ENCODE measurements around the gene DCDC1.

DCDC1 gene

GRCh38 chr11:31059529-31059928 is 310.0 kb downstream of the DCDC1 start:
- in situ Hi-C loops (cut with HindIII; ENCODE audit: low pct_ligation_motif_present, low pct_unique_long_range_greater_than_20kb, low sequenced_read_pairs): no loop called here

GRCh38 chr11:31050061-31050765 is 319.3 kb downstream of the DCDC1 start:
- no peak for DNase-seq

More at GRCh38 chr11:31059529-31059928, 310.0 kb downstream of the DCDC1 start:
- no peak for DNase-seq

DNA sequence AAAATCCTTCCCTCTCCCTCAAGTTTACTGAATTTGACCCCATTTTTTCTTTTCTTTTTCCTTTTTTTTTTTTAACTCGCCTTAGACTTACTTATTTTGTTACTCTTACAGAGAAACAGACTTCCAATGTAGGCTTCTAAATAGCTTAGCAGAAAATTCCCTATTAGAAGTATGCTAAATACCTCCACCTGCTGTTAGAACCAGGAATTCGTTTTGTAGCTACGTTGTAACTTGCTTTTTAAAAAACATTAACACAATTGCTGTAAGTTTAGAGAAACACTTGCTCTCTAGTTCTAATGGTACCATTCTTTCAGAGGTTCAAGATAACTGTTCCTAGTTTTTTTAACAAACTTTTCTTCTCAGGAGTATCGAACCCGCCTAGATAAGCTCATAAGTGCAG is 324.2 kb downstream of the DCDC1 start:
- DNase-seq: peak; percentile 29
- in situ Hi-C loops (cut with HindIII; ENCODE audit: low pct_ligation_motif_present, low pct_unique_long_range_greater_than_20kb, low sequenced_read_pairs): no loop called here

More at GRCh38 chr11:31050061-31050765, 319.3 kb downstream of the DCDC1 start:
- in situ Hi-C loops (cut with HindIII; ENCODE audit: low pct_ligation_motif_present, low pct_unique_long_range_greater_than_20kb, low sequenced_read_pairs): no loop called here

GRCh38 chr11:31030138-31030792 is 339.3 kb downstream of the DCDC1 start:
- DNase-seq: no peak
- in situ Hi-C loops (cut with HindIII; ENCODE audit: low pct_ligation_motif_present, low pct_unique_long_range_greater_than_20kb, low sequenced_read_pairs): no loop called here

- in situ Hi-C loops (cut with HindIII; ENCODE audit: low pct_ligation_motif_present, low pct_unique_long_range_greater_than_20kb, low sequenced_read_pairs): no loop called here
Observed at GRCh38 chr11:31026315-31026714, 343.2 kb downstream of the DCDC1 start.

GRCh38 chr11:31022080-31022479 is 347.5 kb downstream of the DCDC1 start:
- DNase-seq: no peak

More at GRCh38 chr11:31026315-31026714, 343.2 kb downstream of the DCDC1 start:
- DNase-seq: no peak

GRCh38 chr11:31019786-31020185 is 349.8 kb downstream of the DCDC1 start:
- DNase-seq: no peak
- in situ Hi-C loops (cut with HindIII; ENCODE audit: low pct_ligation_motif_present, low pct_unique_long_range_greater_than_20kb, low sequenced_read_pairs): no loop called here

More at GRCh38 chr11:31022080-31022479, 347.5 kb downstream of the DCDC1 start:
- in situ Hi-C loops (cut with HindIII; ENCODE audit: low pct_ligation_motif_present, low pct_unique_long_range_greater_than_20kb, low sequenced_read_pairs): no loop called here

- DNase-seq: no peak
- in situ Hi-C loops (cut with HindIII; ENCODE audit: low pct_ligation_motif_present, low pct_unique_long_range_greater_than_20kb, low sequenced_read_pairs): no loop called here
Observed at GRCh38 chr11:31005202-31005601, 364.3 kb downstream of the DCDC1 start.

GRCh38 chr11:31001427-31001826 is 368.1 kb downstream of the DCDC1 start:
- in situ Hi-C loops (cut with HindIII; ENCODE audit: low pct_ligation_motif_present, low pct_unique_long_range_greater_than_20kb, low sequenced_read_pairs): no loop called here
- DNase-seq: no peak

DNA sequence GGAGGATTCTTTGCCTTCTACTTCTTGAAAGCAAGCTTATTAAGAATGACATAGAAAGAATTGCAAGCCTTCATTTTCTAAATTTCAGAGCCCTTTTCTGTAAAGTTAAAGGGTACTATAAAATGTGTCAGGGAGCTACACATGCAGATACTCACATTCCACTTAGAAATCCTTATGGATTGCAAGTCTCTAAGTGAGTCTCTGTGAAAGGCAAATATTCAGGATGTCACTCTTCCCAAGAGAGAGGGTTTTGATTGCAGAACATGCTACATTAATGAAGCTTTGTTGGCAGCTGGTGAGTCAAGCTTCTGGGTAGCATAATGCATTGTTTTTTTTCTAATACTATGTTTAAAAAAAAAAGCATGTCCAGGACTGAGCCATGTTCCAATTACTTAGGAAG is 369.2 kb downstream of the DCDC1 start:
- DNase-seq: no peak
- in situ Hi-C loops (cut with HindIII; ENCODE audit: low pct_ligation_motif_present, low pct_unique_long_range_greater_than_20kb, low sequenced_read_pairs): no loop called here

DNA sequence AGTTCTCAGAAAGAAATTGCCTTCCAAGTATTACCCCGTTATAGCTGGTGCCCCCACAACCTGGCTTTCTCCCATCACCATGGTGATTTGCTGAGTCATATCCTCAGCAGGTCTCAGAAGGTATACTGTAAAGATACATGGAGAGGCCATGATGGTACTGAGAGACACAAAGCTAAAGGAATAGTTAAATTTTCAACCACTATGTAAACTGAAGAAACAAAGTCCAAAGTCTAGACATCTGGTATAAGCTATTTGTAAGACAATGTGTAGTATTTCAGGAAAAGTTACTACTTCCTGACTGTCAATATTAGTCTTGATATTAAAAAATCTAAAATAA is 377.1 kb downstream of the DCDC1 start:
- in situ Hi-C loops (cut with HindIII; ENCODE audit: low pct_ligation_motif_present, low pct_unique_long_range_greater_than_20kb, low sequenced_read_pairs): no loop called here
- DNase-seq: no peak

DNA sequence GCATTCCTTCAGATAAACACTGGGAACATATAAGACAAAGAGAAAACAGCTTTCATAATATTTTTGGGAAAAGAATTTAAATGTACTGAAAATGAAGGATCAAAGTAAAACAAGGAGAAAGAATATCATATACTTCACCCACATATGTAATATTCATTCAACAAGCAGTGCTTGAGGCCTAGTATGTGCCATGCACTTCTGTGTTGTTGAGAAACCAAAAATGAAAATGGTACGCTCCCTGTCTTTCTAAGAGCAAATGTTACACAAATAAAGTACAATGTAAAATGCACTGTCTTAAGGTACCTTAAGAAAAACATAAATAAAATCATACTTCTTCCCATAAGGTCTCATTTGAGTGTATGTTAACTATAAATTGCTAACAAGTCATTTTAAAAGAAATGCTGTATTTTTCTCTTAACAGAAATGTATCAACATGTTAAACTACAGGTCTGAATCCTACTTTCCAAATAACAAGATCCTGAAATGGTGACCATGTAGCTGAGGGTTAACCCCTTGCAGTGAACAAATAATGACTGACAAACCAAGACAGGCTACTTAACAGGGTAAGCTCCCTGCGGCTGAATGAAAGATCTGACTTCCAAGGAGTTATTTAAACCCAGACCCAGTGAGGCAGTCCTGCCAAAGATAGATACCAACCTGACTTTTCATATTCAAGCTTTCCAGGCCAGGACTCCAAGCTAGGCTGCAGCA is 377.6 kb downstream of the DCDC1 start:
- no peak for DNase-seq
- in situ Hi-C loops (cut with HindIII; ENCODE audit: low pct_ligation_motif_present, low pct_unique_long_range_greater_than_20kb, low sequenced_read_pairs): no loop called here

DNA sequence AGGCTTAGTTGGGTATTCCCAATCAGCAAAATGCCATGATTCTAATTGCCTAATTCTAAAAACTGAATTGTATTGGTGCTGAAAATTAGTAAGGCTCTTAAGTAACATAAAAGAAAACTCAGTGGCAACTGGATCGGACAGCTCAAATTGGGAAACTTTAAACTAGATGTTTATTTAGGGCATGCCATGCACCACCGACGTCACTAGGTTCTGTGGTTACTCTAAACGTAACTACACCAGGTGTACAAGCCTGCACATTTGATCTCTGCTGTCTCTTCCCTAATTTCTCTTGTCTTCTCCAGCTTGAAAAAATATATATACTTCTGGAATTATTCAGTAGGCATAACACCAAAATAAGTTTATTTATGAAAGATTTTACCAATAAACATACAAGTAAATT is 378.2 kb downstream of the DCDC1 start:
- in situ Hi-C loops (cut with HindIII; ENCODE audit: low pct_ligation_motif_present, low pct_unique_long_range_greater_than_20kb, low sequenced_read_pairs): no loop called here
- DNase-seq: no peak

DNA sequence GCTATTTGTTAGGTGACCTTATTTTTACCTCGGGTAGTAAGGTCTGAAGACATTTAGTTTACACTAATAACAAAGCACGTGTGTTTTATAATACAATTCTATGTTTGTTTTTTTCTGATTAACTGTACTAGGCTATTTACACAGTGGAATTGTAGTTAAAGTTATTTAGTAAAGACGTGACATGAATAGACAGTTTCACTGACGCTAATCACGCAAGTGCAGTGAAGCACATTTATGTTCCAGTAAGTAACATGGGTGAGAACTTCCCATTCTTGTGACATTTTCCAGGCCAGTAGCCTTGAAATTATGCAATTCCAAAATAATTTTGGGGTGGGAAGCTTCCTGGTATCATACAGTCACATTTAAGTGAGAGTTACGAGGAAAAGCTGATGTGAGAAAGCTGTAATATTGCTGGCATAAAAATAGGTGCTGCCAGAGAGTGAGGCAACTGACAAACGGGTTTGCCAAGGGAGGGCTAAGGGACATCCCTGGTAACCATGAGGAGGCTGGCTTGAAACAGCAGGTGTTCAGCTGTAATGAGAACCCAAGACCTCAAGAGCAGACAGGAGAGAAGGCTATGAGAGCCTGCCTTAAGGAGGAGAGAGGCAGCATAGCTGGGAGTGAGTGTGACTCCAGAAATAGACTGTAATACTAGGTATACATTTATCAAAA is 378.8 kb downstream of the DCDC1 start:
- DNase-seq: no peak
- in situ Hi-C loops (cut with HindIII; ENCODE audit: low pct_ligation_motif_present, low pct_unique_long_range_greater_than_20kb, low sequenced_read_pairs): no loop called here

GRCh38 chr11:30987819-30988218 is 381.7 kb downstream of the DCDC1 start:
- in situ Hi-C loops (cut with HindIII; ENCODE audit: low pct_ligation_motif_present, low pct_unique_long_range_greater_than_20kb, low sequenced_read_pairs): no loop called here

DNA sequence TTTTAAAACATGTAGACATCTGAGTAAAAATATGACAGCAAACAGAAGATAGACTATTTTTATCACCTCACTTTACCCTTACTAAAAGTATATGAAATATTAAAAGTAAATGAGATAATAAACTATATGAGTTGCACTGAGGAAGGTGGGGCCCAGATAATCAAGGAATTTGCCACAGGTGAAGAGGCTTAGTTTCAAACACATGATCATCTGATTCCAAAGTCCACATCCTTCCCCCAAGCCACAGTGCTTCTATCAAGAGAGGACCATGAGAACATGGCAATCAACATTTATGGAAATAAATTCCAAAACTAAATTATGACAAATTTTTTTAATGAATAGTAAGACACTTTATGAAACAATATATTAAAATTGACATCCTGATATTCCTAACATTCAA is 384.0 kb downstream of the DCDC1 start:
- in situ Hi-C loops (cut with HindIII; ENCODE audit: low pct_ligation_motif_present, low pct_unique_long_range_greater_than_20kb, low sequenced_read_pairs): no loop called here
- no peak for DNase-seq

More at GRCh38 chr11:30987819-30988218, 381.7 kb downstream of the DCDC1 start:
- no peak for DNase-seq

DNA sequence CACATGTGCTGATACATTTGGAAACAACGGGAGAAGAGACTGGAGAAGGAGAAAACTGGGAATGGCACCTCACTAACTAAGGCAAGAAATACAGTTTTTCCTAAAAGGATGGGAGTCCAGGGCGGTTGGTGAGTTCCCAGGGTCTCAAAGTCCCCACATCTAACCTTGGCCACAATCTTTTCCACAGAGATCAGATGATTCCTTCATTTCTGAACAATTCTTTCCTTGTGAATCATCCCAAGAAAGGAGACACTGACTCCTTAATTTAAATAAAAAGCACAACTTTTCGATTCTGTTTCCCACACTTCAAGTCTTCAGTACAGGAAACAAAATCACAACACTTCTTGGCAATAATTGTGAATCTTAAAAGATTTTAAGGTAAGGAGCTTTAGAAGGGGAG is 384.7 kb downstream of the DCDC1 start:
- no peak for DNase-seq
- in situ Hi-C loops (cut with HindIII; ENCODE audit: low pct_ligation_motif_present, low pct_unique_long_range_greater_than_20kb, low sequenced_read_pairs): no loop called here

GRCh38 chr11:30984442-30984816 is 385.1 kb downstream of the DCDC1 start:
- no peak for DNase-seq
- in situ Hi-C loops (cut with HindIII; ENCODE audit: low pct_ligation_motif_present, low pct_unique_long_range_greater_than_20kb, low sequenced_read_pairs): no loop called here

DNA sequence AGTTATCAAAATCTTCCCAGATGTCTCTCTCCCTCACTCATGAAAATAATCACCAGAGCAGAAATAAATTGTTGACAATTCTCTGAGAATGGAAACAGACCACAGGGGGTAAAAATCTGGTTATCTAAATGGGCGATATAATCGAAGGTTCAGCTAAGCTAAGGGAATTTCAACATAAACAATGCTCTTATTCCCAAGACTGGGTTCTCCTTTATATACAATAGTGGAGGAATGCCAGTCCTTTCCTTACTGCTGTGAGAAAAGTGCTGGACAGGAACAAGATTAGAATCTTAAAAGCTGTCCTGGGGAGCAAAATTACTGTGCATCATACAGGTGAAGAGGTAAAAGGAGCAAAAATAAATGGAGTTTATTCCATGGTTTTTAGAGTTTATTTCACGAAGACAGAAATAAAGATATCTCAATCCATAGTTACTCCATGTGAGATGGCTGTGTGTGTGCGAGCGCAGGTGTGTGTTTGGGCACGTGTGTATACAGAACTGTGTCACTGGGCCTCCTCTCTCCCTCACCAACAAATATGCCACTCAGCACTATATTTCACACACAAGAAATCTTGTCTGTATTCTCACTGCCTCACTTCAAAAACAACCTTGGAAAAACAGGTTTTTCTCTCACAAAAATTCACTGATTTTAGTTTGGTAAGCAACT is 385.6 kb downstream of the DCDC1 start:
- DNase-seq: no peak
- in situ Hi-C loops (cut with HindIII; ENCODE audit: low pct_ligation_motif_present, low pct_unique_long_range_greater_than_20kb, low sequenced_read_pairs): no loop called here

Measured in ACHN (cell line).